ENCODE measurements around the gene TMEM236.

The TMEM236 gene

DNA sequence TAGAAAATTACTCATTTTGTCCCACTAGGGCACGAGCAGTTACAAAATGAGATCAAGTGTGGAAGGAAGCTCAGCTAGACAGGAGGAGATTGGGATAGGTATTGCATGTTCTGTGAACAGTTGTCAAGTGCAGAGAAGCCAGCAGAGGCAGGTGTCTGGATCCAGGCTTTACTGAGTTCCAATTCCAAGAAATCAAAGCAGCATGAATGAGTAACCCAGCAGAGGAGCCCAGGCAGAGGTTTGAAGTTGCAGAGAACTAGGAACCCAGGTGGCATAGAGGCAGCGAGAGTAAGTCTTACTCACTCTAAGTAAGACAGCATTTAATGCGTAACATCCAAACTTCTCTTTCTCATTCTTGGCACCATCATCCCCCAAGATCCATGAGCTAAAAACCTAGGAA, 68.9 kb downstream of the TMEM236 start:
- ATAC-seq (no peak), DNase-seq (no peak)

DNA sequence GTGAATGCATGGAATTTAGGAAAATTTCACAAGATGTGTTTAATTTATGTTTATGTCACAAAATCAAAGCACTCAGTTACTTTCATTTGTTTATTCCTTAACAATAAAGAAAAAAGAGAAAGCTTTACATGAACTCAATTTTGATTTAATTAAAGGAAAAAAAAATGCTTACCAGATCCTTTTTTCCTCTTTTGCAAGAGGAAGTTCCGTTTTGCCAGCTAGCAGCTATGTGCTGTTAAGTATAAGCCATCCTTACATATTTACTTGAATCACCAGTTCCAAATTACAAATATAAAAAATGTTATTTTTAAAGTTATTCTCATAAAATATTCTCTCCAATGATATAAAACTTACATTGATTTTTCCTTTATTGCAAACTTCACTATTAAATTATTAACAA, 69.9 kb downstream of the TMEM236 start:
- DNase-seq, result no peak

DNA sequence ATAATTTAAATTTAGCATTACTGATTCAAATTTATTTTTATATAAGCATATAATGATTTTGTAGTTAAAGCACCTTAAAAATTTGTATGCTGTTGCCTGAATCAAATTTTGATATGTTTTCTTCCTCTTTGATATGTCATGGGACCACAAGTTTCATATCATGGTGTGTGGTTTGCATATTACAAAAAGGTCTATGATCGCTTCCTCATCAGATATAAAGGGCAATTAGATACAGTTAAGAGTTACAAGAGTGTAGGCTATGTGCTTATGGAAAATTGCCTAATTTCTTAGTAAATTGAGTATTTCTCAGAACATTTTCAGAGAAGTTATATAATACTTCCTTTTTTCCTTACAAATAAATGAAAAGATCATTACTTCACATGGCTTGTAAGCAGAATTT, 79.3 kb downstream of the TMEM236 start:
- DNase-seq, result no peak
- ATAC-seq, result no peak

More for the DNA sequence above, 69.9 kb downstream of the TMEM236 start:
- ATAC-seq, result no peak

DNA sequence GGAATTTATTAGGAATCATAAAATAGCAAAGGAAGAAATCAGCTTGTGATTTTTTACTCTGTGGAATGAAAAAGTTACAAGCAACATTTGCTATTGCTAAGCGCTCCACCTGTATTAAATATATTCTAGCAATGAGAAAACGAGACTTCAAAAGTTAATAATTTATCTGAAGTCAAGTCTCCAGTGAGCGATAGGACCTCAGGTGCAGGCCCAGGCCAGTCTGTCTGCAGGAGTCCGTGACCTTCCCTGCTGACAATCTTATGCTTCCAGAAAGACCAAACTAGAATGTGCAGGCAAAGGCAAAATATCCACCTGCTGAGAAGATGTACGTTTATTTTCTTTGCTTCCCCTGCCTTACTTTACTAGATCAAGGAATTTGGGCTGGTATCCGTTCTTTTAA, 79.9 kb downstream of the TMEM236 start:
- no peak for ATAC-seq

DNA sequence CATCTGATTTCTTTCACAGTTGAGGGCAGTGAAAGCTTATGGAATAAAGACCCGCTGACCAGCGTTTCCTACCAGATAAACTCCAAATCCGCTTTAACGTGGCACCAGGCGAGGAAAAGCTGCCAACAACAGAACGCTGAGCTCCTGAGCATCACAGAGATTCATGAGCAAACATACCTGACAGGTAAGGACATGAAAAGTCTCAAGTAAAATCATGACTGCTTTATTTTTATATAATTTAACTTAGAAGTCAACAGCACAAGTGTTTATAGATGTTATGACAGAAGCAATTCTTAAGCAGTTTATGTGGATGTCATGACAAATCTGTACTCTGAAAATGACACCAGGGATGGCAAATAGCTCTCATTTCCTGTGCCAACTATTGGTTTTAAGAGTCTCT, 81.7 kb downstream of the TMEM236 start:
- no peak for ATAC-seq
- DNase-seq, result no peak

More for the DNA sequence above, 79.9 kb downstream of the TMEM236 start:
- no peak for DNase-seq

DNA sequence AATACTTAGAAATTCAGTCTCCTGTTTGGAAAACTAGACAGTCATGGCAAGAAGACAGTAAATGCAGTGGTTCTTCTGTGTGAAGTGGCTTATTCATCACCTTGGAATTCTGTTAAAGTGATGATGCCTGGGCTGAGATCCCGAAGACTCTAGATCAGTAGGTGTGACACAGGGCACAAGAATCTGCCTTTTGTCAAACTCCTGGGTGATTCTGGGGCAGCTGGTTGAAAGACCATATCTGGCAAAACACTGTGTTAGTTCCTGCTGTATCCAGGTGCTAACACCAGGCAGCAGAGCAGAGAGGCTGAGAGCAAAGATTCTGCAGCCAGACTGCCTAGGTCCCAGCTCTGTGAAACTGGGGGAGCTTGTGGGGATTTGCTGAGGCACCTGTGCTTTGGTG, 83.7 kb downstream of the TMEM236 start:
- ATAC-seq, result no peak
- no peak for DNase-seq

DNA sequence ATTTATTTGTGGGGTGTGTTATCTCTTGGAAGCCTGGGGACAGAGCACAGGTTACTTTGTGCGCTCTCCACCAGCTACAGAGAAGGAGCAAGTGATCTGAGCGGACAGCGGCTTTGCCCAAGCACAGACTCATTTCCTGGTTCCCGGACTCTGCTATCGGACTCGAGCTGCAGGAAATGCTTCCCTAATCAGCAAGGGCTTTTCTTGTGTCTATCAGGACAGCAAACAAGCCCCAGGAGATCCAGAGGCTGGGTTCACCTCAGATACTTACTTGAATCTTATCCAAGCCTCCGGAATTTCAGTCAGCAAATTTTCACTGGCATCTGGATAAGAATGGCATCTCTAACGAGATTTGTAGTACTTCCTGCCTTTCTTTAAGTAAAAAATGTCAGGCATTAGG, 84.9 kb downstream of the TMEM236 start:
- DNase-seq (no peak), ATAC-seq (no peak)

DNA sequence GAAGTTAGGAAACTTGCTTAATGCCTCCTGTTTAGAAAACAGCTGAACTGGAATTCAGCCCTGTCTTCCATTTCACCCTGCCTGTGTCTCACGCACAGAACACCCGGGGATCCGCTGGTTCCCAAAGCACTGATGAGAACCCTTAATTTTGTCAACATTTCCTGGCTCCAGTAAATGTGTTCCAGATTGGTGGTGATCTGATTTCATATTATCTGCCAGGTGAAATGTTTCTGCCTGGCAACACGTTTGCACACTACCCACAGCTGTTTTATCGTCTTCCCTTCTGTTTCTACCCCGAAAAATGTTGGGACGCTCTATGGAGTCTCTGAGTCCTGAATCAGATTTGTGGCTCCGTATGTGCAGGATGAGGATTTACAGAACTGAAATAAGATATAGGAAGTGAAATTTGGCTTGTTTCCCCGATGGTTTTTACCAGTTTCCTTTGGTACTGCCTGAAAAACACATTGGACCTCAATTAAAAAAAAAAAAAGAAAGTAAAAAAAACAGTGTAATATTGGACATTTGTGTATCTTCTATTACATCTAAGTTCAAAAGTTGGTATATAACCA, 86.2 kb downstream of the TMEM236 start:
- DNase-seq (no peak), ATAC-seq (no peak)

DNA sequence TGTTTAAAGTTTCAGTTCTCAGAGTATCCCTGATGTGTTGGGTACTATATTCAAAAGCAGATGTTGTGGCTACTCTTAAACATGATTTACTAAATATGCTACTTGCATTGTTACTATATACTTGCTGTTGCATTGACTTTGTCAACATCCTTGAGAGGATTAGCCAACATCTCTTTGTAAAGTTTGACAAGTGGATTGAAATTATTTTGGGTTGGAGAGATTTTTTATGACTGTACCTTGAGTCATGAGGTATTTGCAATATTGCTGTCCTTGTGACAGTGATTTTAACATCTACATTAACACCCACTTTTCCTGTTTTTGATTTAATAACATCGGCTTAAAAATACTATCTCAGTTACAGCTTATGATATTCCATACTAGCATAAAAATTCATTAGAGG, 89.0 kb downstream of the TMEM236 start:
- no peak for ATAC-seq
- DNase-seq, result no peak

DNA sequence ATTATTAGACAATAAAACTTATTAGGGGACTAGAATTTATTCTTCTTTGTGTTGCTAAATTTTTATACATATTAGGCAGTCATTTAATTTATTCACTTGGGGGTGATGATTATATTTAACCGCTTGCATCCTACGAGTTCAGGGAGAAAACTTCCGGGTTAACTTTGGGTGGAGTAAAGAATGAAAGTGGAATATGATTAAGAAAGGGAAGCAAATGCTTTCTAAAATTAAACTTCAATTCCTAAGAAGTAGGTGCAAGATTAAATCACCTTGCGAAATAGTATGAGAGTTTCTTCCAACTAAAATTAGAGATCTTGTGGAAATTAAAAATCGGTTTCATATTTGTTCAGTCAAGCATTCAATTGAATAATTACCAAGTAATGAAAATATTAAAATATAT, 90.6 kb downstream of the TMEM236 start:
- DNase-seq, result no peak
- no peak for ATAC-seq

DNA sequence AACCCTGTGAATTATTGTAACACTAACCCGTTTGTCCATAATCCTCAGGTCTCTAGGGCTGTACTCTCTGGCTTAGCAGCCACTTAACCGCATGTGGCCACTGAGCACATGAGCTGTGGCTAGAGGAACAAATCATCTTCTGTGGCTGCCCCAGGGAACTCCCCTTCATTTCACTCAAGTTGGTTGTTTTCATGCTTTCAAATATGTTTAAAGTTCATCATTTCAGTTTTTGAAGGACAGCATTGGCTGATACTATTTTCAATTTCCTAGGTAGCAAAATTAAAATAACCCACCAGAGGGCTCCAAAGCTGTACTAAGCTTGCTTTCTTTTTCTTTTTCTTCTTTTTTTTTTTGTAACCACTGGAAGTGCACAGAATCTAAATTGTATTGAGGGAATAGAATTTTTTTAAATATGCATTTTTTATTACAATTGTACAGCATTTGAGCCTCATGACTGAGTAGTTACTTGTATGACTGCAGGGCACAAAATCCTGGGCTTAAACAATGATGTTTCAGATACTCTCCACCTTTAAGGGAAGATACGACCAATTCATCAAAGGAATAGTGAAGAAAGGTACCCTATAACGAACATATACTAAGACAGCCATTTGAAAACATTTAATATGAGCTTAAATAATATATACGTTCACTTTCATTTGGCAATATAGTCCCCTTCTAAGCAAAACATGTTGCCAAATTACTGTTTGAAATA, 95.7 kb downstream of the TMEM236 start:
- no peak for ATAC-seq

DNA sequence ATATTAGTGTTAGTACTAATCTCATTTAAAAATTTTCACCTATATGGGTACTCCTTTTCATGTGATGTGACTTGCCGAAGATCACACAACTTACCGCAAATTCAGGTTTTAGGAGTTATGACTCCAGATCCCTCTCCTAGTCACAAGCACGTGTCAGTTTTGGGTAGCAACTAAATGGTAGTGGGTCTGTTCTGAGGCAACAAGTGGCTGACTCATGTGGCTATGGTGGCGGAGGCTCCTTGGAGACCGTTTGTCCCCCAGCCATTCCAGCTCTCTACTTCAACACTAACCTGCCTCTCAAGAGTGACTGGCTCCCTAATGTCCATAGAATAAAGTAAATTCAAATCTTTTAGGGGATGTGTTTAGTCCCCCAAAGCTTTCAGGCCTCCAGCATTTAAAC, 96.6 kb downstream of the TMEM236 start:
- DNase-seq (no peak), ATAC-seq (no peak)

More for the DNA sequence above, 95.7 kb downstream of the TMEM236 start:
- no peak for DNase-seq

Measured in stimulated activated naive CD8-positive, alpha-beta T cell treated with anti-CD3 and anti-CD28 coated beads, Interleukin-15, Interleukin-2, amounts not matched to agents 100 U/mL and 50 U/mL, for 24 hours (primary cell).